ENCODE measurements around the gene TMEM170A. TPM values are rescaled to one million over a fixed set of nuclear protein-coding genes. Genes with fewer than 3 reads are reported as not detected.

The TMEM170A gene
- total RNA-seq, 1 experiment from 2014 or later: 34.5 TPM

- intact Hi-C loops (cut with micrococcal nuclease): no loop called here
- no peaks in the 10 kb centered on the region for H3K9me3 ChIP-seq (ENCODE audit: control insufficient read depth in 1 of 2, insufficient read depth in 1 of 2, low read depth in 1 of 2, low read length in 2 of 2)
- CTCF ChIA-PET: interaction anchor here (0.6 to 1.4 kb wide), 2 partner anchors 19 to 77 kb away, joined by 3 to 4 read pairs; no protein-coding TSS in a partner anchor
- no peaks in the 10 kb centered on the region for H4K20me1 ChIP-seq (ENCODE audit: insufficient read depth)
- H3K27ac ChIP-seq (ENCODE audit: low read depth, low read length): no peak overlapping the region
- DNase-seq (ENCODE audit: low read depth, low spot score) (no peak), ATAC-seq (no peak)
- no peak overlapping the region for H3K4me2 ChIP-seq (ENCODE audit: low read length)
- H3K9me2 ChIP-seq (ENCODE audit: insufficient read depth): no peaks in the 10 kb centered on the region
- RAD21 ChIA-PET (ENCODE audit: low non-redundant PET in 1 of 2, low total read pairs in 2 of 2, uncharacterized antibody in 2 of 2, unreplicated experiment in 2 of 2): no interaction called here
- no peak for TF ChIP-seq CTCF (IDR thresholded peaks at IDR 0.05 in 2 of 3, conservative IDR thresholded peaks at IDR 0.05 in 1 of 3; ENCODE audit: borderline replicate concordance in 1 of 3, insufficient read depth in 1 of 3, low read depth in 2 of 3, low read length in 2 of 3)
- POLR2A ChIA-PET: no interaction called here
- H3K36me3 ChIP-seq (ENCODE audit: control insufficient read depth in 1 of 2, insufficient read depth in 2 of 2, low read length in 2 of 2): peaks cover 0 to 7% of the 10 kb centered on the region in 2 experiments; a peak in 2 of 4 replicates
- H3K4me3 ChIP-seq (replicated peaks in 1 of 2; ENCODE audit: low read depth in 1 of 2, low read length in 2 of 2): no peak overlapping the region
- no peaks in the 10 kb centered on the region for H3K4me1 ChIP-seq (ENCODE audit: control insufficient read depth in 1 of 2, insufficient read depth in 2 of 2, low read length in 2 of 2)
- H2AFZ ChIP-seq (ENCODE audit: low read depth, low read length, poor library complexity, severe bottlenecking): no peak overlapping the region
- H3K27me3 ChIP-seq (ENCODE audit: insufficient read depth, low read length): no peaks in the 10 kb centered on the region
- peaks cover 21% of the 10 kb centered on the region for H3K79me2 ChIP-seq (ENCODE audit: insufficient read depth, low read length)
- no peak overlapping the region for H3K9ac ChIP-seq (ENCODE audit: low read length)
- no TSS peak for BruUV-seq (replicated peaks)
Measured at GRCh38 chr16:75446416-75446815, 18.1 kb downstream of the TMEM170A start.

DNA sequence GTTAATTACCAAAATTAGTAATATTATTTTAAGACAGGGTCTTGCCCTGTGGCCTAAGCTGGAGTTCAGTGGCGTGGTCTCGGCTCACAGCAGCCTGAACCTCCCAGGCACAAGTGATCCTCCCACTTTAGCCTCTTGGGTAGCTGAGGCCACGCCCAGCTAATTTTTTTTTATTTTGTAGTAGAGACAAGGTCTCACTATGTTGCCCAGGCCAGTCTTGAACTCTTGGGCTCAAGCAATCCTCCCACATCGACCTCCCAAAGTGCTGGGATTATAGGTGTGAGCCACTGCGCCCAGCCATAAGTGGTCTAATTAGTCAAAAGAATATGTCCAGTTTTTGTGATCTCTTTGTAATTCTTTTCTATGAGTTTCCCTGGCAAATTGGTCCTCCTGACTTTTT is 19.2 kb downstream of the TMEM170A start:
- Histone ChIP-seq H3K27ac (ENCODE audit: low read depth, low read length) (no peak overlapping the region), H3K79me2 (ENCODE audit: insufficient read depth, low read length) (peaks cover 15% of the 10 kb centered on the region), H2AFZ (ENCODE audit: low read depth, low read length, poor library complexity, severe bottlenecking) (no peak overlapping the region), H3K9ac (ENCODE audit: low read length) (no peak overlapping the region), H3K36me3 (ENCODE audit: control insufficient read depth in 1 of 2, insufficient read depth in 2 of 2, low read length in 2 of 2) (peaks cover 0 to 4% of the 10 kb centered on the region in 2 experiments; a peak in 2 of 4 replicates), H3K27me3 (ENCODE audit: insufficient read depth, low read length) (no peaks in the 10 kb centered on the region), H3K4me2 (ENCODE audit: low read length) (no peak overlapping the region), H3K9me2 (ENCODE audit: insufficient read depth) (no peaks in the 10 kb centered on the region), H3K9me3 (ENCODE audit: control insufficient read depth in 1 of 2, insufficient read depth in 1 of 2, low read depth in 1 of 2, low read length in 2 of 2) (no peaks in the 10 kb centered on the region), H4K20me1 (ENCODE audit: insufficient read depth) (no peaks in the 10 kb centered on the region), H3K4me3 (replicated peaks in 1 of 2; ENCODE audit: low read depth in 1 of 2, low read length in 2 of 2) (no peak overlapping the region), H3K4me1 (ENCODE audit: control insufficient read depth in 1 of 2, insufficient read depth in 2 of 2, low read length in 2 of 2) (no peaks in the 10 kb centered on the region)
- peak; percentile 64 for ATAC-seq
- RAD21 ChIA-PET (ENCODE audit: low non-redundant PET in 1 of 2, low total read pairs in 2 of 2, uncharacterized antibody in 2 of 2, unreplicated experiment in 2 of 2): interaction anchor here in 1 of 2 experiments (0.6 kb wide), 1 partner anchor 21 kb away, joined by 3 read pairs; no protein-coding TSS in a partner anchor
- no peak for TF ChIP-seq EZH2 (IDR thresholded peaks at IDR 0.05)
- no peak for TF ChIP-seq JUND (IDR thresholded peaks at IDR 0.05)
- TF ChIP-seq, protein P1, sequence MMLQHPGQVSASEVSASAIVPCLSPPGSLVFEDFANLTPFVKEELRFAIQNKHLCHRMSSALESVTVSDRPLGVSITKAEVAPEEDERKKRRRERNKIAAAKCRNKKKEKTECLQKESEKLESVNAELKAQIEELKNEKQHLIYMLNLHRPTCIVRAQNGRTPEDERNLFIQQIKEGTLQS (IDR thresholded peaks at IDR 0.05): no peak
- BruUV-seq (replicated peaks): no TSS peak
- no peak for DNase-seq (ENCODE audit: low read depth, low spot score)
- POLR2A ChIA-PET: interaction anchor here (0.9 kb wide), 1 partner anchor 38 kb away, joined by 3 read pairs; no protein-coding TSS in a partner anchor
- CTCF ChIA-PET: interaction anchor here (1.2 kb wide), 1 partner anchor 246 kb away, joined by 4 read pairs; no protein-coding TSS in a partner anchor
- intact Hi-C loops (cut with micrococcal nuclease): no loop called here

Measured in HCT116 (cell line).